IPS DF 19.7 (cell line): ENCODE measurements around the gene SYNDIG1L.

Experiments used
- DNase-seq: peaks from one replicate; pipeline ENCODE4 v3.0.0-alpha.2; 2013; ENCODE audit warnings: low read depth, low spot score

Gene SYNDIG1L

GRCh38 chr14:74429991-74430390 is 4.0 kb upstream of the SYNDIG1L start:
- DNase-seq = no peak

- DNase-seq = peak; percentile 94
These were observed 3.2 kb upstream of the SYNDIG1L start for GRCh38 chr14:74429221-74429691.

DNA sequence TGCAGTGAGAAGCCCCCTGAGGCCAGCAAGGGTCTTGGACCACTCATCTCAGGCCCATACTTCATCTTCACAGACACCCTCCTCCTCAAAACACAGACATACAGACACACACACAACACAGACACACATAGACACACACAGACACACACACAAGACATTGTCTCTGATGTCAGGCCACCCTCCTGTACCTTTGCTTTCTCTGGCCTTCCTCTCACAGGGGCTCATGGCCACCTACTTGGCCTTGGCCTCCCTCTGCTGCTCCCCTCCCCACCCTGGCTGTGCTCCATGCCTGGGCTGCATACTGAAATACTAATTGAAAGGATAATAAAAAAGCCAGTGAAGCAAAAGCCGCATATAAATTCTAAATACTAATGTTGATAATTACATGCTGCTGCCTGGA is 1.6 kb upstream of the SYNDIG1L start:
- no peak for DNase-seq

GRCh38 chr14:74425525-74426201 is 347 bp downstream of the SYNDIG1L start:
- DNase-seq = no peak

- no peak for DNase-seq
These were observed 1.4 kb downstream of the SYNDIG1L start for GRCh38 chr14:74424606-74425005.

- no peak for DNase-seq
These were observed 2.8 kb downstream of the SYNDIG1L start for GRCh38 chr14:74423246-74423645.

DNA sequence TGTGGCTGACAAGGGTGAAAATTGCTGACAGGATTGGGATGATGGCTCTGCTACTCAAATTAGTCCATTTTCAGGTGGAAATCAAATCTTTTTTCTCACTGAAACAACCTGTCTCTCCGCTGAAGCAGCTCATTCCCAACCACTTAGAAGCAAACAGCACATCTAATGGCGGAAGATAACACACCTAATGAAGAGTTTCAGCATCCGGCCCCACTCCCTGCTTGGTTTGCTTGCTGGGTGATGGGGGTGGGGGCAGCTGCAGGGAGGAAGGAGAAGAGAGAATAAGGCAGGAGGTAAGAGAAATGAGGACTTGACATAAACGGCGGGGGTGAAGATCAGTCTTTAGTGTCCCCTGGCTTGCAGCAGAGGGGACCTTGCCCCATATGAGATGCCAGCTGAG is 4.0 kb downstream of the SYNDIG1L start:
- no peak for DNase-seq

DNA sequence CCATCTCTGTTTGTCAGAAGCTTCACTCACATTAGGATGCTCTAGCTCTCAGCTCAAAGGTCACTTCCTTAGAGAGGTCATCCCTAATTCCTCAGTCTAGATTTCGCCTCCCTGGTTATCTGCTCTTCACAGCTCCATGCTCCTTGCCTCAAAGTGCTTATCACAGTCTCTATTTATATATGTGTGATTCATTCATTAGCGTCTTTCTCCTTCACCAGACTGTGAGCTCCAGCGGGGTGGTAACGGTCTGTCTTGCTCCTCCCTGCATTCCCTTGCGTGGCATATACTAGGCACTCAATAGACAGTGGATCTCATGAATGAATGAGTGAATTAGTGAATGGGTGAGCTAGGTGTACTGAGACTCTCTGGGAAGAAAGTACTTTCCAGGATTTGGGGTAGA is 6.9 kb downstream of the SYNDIG1L start:
- no peak for DNase-seq

GRCh38 chr14:74418031-74418430 is 8.0 kb downstream of the SYNDIG1L start:
- no peak for DNase-seq

DNA sequence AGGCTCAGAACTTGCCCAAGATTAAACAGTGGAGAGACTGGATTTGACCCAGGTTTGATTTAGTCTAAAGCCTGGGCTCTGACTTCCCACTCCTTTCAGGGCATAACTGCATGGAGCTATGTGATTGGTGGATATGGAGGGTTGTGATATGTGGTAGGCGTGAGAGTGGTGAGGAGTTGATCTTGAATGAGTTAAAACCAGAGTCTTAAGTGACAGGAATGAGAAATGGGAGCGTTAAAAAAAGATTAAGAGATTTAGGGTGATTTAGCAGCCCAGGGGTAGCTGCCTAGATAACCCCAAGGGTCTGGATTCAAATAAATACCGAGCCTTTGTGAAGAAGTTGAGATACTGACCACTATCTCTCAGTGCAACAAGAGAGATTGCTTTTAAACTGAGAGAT is 8.4 kb downstream of the SYNDIG1L start:
- no peak for DNase-seq

- DNase-seq = no peak
These were observed 8.8 kb downstream of the SYNDIG1L start for GRCh38 chr14:74417201-74417600.

GRCh38 chr14:74415115-74415437 is 10.9 kb downstream of the SYNDIG1L start:
- DNase-seq = no peak

- no peak for DNase-seq
These were observed 11.5 kb downstream of the SYNDIG1L start for GRCh38 chr14:74414403-74415114.

- DNase-seq = no peak
These were observed 12.4 kb downstream of the SYNDIG1L start for GRCh38 chr14:74413627-74414026.

GRCh38 chr14:74412753-74413152 is 13.3 kb downstream of the SYNDIG1L start:
- no peak for DNase-seq

DNA sequence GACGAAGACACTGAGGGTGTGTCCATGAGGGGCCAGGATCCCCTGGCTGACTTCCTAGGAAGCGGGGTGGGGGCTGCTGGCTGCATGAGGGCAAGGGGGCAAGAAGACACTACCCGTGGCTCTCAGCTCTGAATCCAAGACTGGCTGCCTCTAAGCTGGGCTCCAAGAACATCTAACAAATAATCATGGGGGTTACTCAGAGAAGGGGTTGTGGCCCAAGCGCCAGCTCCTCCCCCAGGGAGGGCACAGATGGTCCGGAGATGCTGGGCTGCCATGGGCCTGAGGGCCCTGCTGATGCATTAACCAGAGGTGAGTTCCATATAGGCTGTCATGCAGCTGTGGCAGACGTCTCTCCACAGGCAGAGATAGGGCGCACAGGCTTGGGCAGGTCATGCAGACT is 14.3 kb downstream of the SYNDIG1L start:
- no peak for DNase-seq

DNA sequence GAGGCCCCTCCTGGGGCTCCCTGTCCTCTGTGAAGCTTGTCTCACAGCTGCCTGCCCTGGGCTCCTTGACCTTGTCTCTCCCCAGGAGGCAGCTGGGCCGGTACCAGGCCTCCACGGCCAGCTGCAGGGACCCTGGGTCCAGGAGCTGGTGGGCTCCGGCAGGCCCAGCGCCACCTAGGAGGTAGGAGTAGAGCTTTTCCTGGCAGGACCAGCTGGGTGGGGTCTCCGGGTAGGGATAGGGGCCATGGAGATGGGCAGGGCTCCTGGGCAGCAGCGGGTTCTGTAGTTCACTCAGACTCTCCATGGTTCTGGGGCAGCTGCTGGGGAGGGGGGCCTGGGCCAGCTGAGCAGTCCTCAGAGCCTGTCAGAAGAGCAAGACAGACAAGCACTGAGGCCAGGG is 16.6 kb downstream of the SYNDIG1L start:
- no peak for DNase-seq

- DNase-seq = no peak
These were observed 17.1 kb downstream of the SYNDIG1L start for GRCh38 chr14:74408870-74409269.

- no peak for DNase-seq
These were observed 18.2 kb downstream of the SYNDIG1L start for GRCh38 chr14:74407801-74408154.

DNA sequence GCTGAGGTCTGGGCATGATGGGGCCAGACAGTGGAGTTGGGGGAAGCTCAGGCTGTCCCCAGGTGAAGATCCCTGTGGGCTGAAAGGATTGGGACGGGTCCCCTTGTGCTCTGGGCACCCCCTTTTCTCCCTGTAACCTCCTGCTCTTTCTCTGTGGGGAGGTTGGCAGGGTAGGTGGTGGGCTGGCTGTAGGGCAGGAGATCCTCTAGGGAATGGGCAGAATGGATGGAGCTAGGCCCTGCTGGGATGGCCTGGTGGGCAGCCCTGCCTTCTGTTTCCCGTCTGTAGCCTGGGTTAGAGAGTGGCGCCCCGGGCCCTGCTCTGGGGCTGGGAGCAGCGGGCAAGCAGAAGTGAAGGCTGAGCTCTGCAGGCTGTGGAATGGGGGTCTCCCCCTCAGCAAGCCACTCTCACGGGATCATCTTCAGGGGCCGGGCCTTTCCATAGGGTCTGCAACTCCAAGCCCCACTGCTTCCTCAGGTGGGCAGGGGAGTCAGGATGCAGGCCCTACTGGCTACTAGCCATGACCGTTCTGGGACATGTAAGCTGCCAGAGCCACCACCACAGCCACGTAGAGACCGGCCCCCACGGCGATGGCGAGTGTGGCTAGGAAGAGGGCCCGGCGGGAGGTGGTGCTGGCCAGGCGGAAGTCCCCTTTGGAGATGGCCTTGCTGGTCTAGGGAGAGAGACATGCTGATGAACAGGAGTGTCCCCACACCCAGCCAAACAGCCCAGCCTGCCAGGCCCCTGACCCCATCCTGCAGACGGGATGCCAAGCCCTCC is 18.8 kb downstream of the SYNDIG1L start:
- DNase-seq = no peak

GRCh38 chr14:74405663-74406062 is 20.3 kb downstream of the SYNDIG1L start:
- no peak for DNase-seq

GRCh38 chr14:74404435-74404834 is 21.6 kb downstream of the SYNDIG1L start:
- DNase-seq = no peak
